Mammary epithelial cell (primary cell): ENCODE data around the gene ARHGEF18.

Experiments used
- CTCF ChIP-seq, 2 donors: IDR thresholded peaks in 1 of 2; conservative IDR thresholded peaks in 1 of 2; 2 replicates each; pipeline ENCODE4 v1.5.1; 2011 to 2012; ENCODE audit warnings: inconsistent platforms in 2 of 2, low read length in 2 of 2, mild to moderate bottlenecking in 2 of 2, control low read depth in 1 of 2, low read depth in 1 of 2; ENCODE audit not compliant: insufficient read depth in 1 of 2; ENCODE audit errors: extremely low read depth in 1 of 2
- EZH2 ChIP-seq: IDR thresholded peaks from 2 replicates; pipeline ENCODE4 v1.6.1; 2012; ENCODE audit warnings: low read length, inconsistent platforms, borderline replicate concordance

- no peak for TF ChIP-seq CTCF (conservative IDR thresholded peaks at IDR 0.05 in 1 of 2, IDR thresholded peaks at IDR 0.05 in 1 of 2; ENCODE audit: extremely low read depth in 1 of 2, insufficient read depth in 1 of 2, low read depth in 1 of 2, low read length in 2 of 2)
- TF ChIP-seq EZH2: no peak
These were observed 17.3 kb upstream of the ARHGEF18 start for GRCh38 chr19:7331446-7331845.
